ENCODE data around the gene RPLP2.

GRCh38 chr11:773425-773824 is 36.3 kb upstream of the RPLP2 start:
- no peak for TF ChIP-seq REST (IDR thresholded peaks at IDR 0.05; ENCODE audit: low read depth)
- TF ChIP-seq TAF1 (IDR thresholded peaks at IDR 0.05; ENCODE audit: low read depth), result no peak

Data from Ishikawa (cell line).